ENCODE data around the gene BRD7.

DNA sequence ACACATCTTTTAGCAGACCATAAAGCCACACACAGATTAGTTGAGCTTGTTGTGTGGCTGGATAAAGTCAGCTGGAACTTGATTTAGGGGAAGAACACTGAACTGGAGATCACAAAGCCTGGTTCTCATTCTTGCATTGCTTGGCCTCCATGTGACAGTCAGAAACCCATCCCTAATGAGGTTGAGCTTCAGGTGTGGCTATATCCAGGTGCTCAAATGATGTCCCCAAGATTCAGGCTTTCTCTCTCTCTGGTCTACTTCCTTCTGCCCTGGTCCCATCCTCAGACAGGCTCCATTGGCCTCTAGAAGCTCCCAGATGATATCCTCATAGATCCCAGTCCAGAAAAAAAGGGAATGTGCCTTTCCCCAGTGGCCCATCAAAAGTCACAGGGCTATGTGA is 9.6 kb upstream of the BRD7 start:
- TF ChIP-seq YY1 (IDR thresholded peaks at IDR 0.05; ENCODE audit: insufficient read depth, insufficient read length), result no peak
- TF ChIP-seq SUZ12 (IDR thresholded peaks at IDR 0.05; ENCODE audit: extremely low read depth, insufficient read depth, insufficient read length), result no peak

Measured in NT2/D1 (cell line).